Tibial artery (tissue), 4 donors: ENCODE data around the gene NOTO.
A peak's percentile ranks its signal among the peaks of the same experiment; 100 is the strongest.

Experiments used
- DNase-seq, 2 donors: peaks; one replicate each; pipeline ENCODE4 v3.0.0-alpha.2; 2019
- H3K27ac ChIP-seq, 2 donors: fragments of 200-600 bp; sonication (generic) in 1 of 2; 1 replicate in 1 of 2; 2 replicates in 1 of 2; pipeline ENCODE4 v1.5.1; 2018 to 2019; ENCODE audit warnings: mild to moderate bottlenecking in 1 of 2
- H3K27me3 ChIP-seq, 2 donors: fragments of 200-600 bp; sonication (generic) in 1 of 2; one replicate each; pipeline versions ENCODE4 v1.5.1 to v1.6.0; 2016 to 2019
- H3K36me3 ChIP-seq, 3 donors: fragments of 200-600 bp; sonication (generic) in 2 of 3; one replicate each; pipeline ENCODE4 v1.5.1; 2016 to 2019; ENCODE audit warnings: mild to moderate bottlenecking in 2 of 3
- H3K4me1 ChIP-seq, 4 donors: fragments of 200-600 bp; sonication (generic) in 2 of 4; 1 replicate in 3 of 4; 2 replicates in 1 of 4; pipeline ENCODE4 v1.5.1; 2016 to 2019
- H3K4me3 ChIP-seq, 2 donors: fragments of 200-600 bp; sonication (generic) in 1 of 2; 1 replicate in 1 of 2; 2 replicates in 1 of 2; pipeline ENCODE4 v1.5.1; 2018 to 2019; ENCODE audit warnings: mild to moderate bottlenecking in 2 of 2
- H3K9me3 ChIP-seq, 3 donors: fragments of 200-600 bp; sonication (generic) in 1 of 3; one replicate each; pipeline ENCODE4 v1.5.1; 2016 to 2019
- intact Hi-C: fragments of 100-400 bp; cut with DNase I; formaldehyde crosslinking; loops from one replicate; pipeline ENCODE4 v1.15.0; 2023; ENCODE audit warnings: low total_unique reads
- TF ChIP-seq, protein P1 (sequence below), 2 experiments: fragments of 200-600 bp in 1 of 2; fragments of 450-650 bp in 1 of 2; IDR thresholded peaks; one replicate each; pipeline ENCODE4 v1.5.1; 2017 to 2019; ENCODE audit warnings: antibody characterized with exemption in 2 of 2, mild to moderate bottlenecking in 1 of 2, moderate library complexity in 1 of 2

Gene NOTO

DNA sequence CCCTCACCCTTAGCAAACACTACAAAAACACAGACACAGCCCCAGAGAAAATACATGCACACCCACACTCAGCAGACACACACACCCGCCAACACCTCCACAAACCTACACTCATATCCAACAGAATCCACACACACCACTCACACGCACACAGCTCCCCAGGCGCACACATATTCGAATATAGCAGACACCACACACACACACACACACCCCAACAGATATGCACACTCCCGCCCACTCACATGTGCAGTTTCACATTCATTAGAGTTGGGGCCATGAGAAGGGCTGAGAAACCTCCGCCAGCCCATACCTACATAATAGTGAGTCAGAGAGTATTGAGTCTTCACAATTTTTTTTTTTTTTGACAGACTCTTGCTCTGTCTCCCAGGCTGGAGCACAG is 29.4 kb upstream of the NOTO start:
- no peak overlapping the region for H3K27ac ChIP-seq
- H3K4me3 ChIP-seq: no peak overlapping the region
- intact Hi-C loops: no loop called here
- no peaks in the 10 kb centered on the region for H3K9me3 ChIP-seq
- TF ChIP-seq, protein P1, sequence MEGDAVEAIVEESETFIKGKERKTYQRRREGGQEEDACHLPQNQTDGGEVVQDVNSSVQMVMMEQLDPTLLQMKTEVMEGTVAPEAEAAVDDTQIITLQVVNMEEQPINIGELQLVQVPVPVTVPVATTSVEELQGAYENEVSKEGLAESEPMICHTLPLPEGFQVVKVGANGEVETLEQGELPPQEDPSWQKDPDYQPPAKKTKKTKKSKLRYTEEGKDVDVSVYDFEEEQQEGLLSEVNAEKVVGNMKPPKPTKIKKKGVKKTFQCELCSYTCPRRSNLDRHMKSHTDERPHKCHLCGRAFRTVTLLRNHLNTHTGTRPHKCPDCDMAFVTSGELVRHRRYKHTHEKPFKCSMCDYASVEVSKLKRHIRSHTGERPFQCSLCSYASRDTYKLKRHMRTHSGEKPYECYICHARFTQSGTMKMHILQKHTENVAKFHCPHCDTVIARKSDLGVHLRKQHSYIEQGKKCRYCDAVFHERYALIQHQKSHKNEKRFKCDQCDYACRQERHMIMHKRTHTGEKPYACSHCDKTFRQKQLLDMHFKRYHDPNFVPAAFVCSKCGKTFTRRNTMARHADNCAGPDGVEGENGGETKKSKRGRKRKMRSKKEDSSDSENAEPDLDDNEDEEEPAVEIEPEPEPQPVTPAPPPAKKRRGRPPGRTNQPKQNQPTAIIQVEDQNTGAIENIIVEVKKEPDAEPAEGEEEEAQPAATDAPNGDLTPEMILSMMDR (IDR thresholded peaks at IDR 0.05): no peak
- H3K36me3 ChIP-seq: no peaks in the 10 kb centered on the region
- DNase-seq: no peak
- H3K4me1 ChIP-seq: peaks cover 0 to 25% (median 22%) of the 10 kb centered on the region in 4 donors
- peaks cover 0 to 5% of the 10 kb centered on the region in 2 donors for H3K27me3 ChIP-seq

DNA sequence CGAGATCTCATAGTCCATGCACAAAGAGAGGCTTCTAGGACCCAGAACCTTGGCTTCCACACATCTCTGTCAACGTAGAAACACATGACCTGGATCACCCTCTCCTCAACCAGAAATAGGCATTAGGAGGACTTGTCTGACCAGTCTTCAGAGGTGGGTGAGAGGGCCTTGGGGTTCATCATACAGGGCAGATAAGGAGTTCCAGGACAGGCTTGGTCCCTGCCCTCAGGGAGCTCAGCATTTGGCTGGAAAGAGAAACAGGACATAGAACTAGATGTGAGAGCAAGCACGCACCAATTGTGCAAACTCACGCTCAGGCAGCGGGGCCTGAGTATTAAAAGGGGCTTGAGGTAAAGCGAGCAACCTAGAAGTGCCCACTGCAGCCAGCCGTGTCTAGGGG is 28.6 kb upstream of the NOTO start:
- no peak overlapping the region for H3K27ac ChIP-seq
- no peak for DNase-seq
- no peaks in the 10 kb centered on the region for H3K9me3 ChIP-seq
- TF ChIP-seq, protein P1 (IDR thresholded peaks at IDR 0.05): no peak
- H3K27me3 ChIP-seq: peaks cover 0 to 8% of the 10 kb centered on the region in 2 donors
- peaks cover 0 to 26% (median 23%) of the 10 kb centered on the region in 4 donors for H3K4me1 ChIP-seq
- H3K36me3 ChIP-seq: no peaks in the 10 kb centered on the region
- no peak overlapping the region for H3K4me3 ChIP-seq
- intact Hi-C loops: no loop called here

DNA sequence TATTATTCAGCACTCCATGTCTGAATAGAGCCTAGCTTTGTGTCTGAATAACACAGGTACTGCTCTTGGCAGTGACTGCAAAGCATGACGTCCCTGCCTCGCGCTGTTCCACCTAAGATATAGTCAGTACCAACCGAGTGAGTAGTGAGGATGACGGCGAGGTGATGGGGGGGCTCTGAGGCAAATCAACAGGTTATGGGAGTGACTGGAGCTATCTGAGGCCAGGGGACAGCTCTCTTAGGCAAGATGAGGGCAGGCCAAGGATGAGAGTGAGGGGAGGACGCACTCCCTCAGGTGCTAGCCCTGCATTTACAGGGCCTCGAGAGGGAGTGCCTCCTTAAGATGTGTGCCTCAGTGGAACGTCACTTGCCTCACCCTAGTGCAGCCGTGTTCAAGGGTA is 28.1 kb upstream of the NOTO start:
- Histone ChIP-seq H3K27me3 (peaks cover 0 to 11% of the 10 kb centered on the region in 2 donors), H3K9me3 (no peaks in the 10 kb centered on the region), H3K4me3 (no peak overlapping the region), H3K4me1 (peaks cover 0 to 26% (median 23%) of the 10 kb centered on the region in 4 donors), H3K27ac (no peak overlapping the region), H3K36me3 (no peaks in the 10 kb centered on the region)
- TF ChIP-seq, protein P1 (IDR thresholded peaks at IDR 0.05): no peak
- intact Hi-C loops: no loop called here
- DNase-seq: no peak

DNA sequence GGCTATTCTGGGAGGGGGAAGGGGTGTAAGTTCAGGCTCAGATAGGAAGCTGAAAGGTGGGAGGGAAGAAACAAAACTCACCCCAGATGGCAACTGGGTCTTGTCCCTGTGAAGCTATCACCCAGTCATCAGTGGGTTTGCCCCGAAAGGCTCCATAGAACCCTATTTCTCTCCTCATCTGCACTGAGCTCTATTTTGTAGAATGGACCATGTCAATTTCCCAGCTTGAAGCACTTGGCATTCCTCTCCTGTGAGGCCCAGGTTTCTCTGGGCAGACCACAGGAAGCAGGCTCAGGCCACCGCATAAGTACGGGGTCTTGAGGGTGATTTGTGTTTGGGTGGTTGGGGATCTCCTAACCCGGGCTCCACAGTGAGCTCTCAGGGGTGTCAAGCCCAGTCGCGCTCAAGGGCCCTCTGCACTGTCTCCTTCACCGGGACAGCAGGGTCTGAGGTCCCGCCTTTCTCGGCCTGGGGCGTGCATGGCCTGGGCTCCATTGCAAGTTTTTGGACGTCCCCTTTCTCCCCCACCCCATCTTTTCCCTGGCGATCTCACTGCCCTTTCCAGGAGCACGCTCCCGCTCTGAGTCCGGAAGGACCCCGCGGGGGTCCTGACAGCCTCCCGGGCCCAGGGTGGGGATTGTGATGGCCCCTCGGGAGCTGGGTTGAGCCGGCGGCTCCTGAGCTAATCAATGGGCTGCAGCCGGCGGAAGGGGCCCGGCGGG is 27.3 kb upstream of the NOTO start:
- Histone ChIP-seq H3K27ac (peak overlapping the region; percentile 81 to 83), H3K4me3 (peak overlapping the region; percentile 62 to 70), H3K4me1 (peaks cover 0 to 26% (median 23%) of the 10 kb centered on the region in 4 donors), H3K36me3 (no peaks in the 10 kb centered on the region), H3K27me3 (peaks cover 0 to 18% of the 10 kb centered on the region in 2 donors), H3K9me3 (no peaks in the 10 kb centered on the region)
- DNase-seq: no peak
- intact Hi-C loops: loop anchor here (5.0 kb wide), 1 partner anchor 183 kb away; no protein-coding TSS in a partner anchor
- TF ChIP-seq, protein P1 (IDR thresholded peaks at IDR 0.05): no peak

DNA sequence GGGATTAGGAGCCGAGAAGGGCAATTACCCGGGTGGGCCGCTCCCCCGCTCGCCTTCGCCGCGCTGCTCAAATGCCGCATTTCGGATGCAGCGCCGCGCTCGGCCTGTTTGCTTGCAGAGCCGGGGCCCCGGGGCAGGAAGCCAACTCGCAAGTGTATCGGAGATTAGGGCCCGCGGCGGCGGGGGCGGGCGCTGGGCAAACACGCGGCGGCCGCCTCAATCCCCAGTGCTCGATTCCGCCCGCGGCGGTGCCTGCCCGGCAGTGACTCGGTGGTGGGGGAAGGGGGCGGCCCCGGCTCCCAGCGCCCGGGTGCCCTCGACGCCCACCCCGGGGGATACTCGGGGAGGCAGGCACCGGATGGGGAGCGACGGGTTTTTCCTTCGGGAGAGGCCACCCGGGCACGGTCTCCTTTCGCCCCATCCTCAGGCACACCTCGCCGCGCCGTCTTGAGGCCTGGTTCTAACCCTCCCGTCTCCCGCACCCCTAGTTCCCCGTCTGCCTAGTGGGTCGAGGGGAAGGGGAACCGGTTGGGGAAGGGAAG is 26.6 kb upstream of the NOTO start:
- Histone ChIP-seq H3K36me3 (no peaks in the 10 kb centered on the region), H3K27ac (peak overlapping the region; percentile 81 to 83), H3K4me1 (peaks cover 0 to 26% (median 23%) of the 10 kb centered on the region in 4 donors), H3K27me3 (peaks cover 0 to 22% of the 10 kb centered on the region in 2 donors), H3K4me3 (peak overlapping the region; percentile 62 to 70), H3K9me3 (no peaks in the 10 kb centered on the region)
- TF ChIP-seq, protein P1 (IDR thresholded peaks at IDR 0.05): no peak
- peak; percentile 80 to 83 for DNase-seq
- intact Hi-C loops: loop anchor here (2.0 to 5.0 kb wide), 2 partner anchors 37 to 183 kb away; no protein-coding TSS in a partner anchor
